ENCODE measurements around the gene TMIGD2. TPM values are rescaled to one million over a fixed set of nuclear protein-coding genes. Genes with fewer than 3 reads are reported as not detected.

TMIGD2 gene
- total RNA-seq, 6 donors from 2014 or later, result 0.30 to 1.9 (median 1.3) TPM; not detected in 1

DNA sequence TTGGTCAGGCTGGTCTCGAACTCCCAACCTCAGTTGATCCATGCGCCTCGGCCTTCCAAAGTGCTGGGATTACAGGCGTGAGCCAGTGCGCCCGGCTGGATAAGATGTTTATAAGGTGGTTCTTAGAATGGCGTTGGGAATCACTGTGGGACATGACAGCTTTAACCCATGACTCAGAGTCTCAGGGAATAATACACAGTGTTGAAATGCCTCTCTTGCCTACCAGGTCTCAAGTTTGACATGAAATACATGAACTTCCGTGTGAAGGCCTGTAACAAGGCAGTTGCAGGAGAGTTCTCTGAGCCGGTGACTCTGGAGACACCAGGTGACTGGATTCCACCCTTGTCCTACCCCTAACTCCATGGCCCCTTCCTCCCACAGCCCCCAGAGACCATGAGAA is 14.8 kb upstream of the TMIGD2 start:
- DNase-seq (no peak), ATAC-seq (ENCODE audit: low FRiP score in 2 of 2) (no peak)
- Histone ChIP-seq H3K27me3 (no peaks in the 10 kb centered on the region), H3K9me3 (no peaks in the 10 kb centered on the region), H3K4me1 (peaks cover 0 to 8% (median 4%) of the 10 kb centered on the region in 4 donors), H3K36me3 (no peaks in the 10 kb centered on the region), H3K27ac (no peak overlapping the region), H3K4me3 (no peak overlapping the region)
- WGBS, 2 donors, result 87 to 91% methylated on average over 9 of the region's 9 CpGs
- TF ChIP-seq, protein P1, sequence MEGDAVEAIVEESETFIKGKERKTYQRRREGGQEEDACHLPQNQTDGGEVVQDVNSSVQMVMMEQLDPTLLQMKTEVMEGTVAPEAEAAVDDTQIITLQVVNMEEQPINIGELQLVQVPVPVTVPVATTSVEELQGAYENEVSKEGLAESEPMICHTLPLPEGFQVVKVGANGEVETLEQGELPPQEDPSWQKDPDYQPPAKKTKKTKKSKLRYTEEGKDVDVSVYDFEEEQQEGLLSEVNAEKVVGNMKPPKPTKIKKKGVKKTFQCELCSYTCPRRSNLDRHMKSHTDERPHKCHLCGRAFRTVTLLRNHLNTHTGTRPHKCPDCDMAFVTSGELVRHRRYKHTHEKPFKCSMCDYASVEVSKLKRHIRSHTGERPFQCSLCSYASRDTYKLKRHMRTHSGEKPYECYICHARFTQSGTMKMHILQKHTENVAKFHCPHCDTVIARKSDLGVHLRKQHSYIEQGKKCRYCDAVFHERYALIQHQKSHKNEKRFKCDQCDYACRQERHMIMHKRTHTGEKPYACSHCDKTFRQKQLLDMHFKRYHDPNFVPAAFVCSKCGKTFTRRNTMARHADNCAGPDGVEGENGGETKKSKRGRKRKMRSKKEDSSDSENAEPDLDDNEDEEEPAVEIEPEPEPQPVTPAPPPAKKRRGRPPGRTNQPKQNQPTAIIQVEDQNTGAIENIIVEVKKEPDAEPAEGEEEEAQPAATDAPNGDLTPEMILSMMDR (IDR thresholded peaks at IDR 0.05), result no peak
- TF ChIP-seq POLR2A (IDR thresholded peaks at IDR 0.05) (no peak), EP300 (IDR thresholded peaks at IDR 0.05) (no peak), POLR2AphosphoS5 (IDR thresholded peaks at IDR 0.05) (no peak)

DNA sequence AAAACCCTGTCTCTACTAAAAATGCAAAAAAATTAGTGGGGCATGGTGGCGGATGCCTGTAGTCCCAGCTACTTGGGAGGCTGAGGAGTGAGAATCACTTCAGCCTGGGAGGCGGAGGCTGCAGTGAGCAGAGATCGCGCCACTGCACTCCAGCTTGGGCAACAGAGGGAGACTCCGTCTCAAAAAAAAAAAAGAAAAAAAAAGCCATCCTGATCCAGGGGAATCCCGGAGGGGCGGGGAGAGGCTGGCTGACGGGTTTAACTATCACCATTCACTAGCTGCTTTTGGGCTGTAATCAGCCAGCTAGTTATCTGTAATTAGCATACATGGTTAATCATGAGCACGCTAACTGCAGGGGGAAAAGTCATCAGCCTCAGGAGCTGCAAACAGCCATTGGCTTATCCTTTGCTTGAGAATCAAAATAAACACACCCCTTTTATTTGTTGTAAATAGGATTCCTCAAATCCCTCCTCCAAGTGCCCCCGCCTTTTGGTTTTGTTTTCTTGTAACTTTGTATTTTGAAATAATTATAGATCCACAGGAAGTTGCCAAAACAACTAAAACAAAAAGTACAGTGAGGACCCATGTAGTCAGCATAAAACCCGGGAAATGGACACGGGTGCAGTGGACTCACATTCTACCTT is 11.8 kb upstream of the TMIGD2 start:
- TF ChIP-seq EP300 (IDR thresholded peaks at IDR 0.05) (no peak), POLR2AphosphoS5 (IDR thresholded peaks at IDR 0.05) (no peak), POLR2A (IDR thresholded peaks at IDR 0.05) (no peak)
- TF ChIP-seq, protein P1 (IDR thresholded peaks at IDR 0.05), result no peak
- ATAC-seq (ENCODE audit: low FRiP score in 2 of 2) (no peak), DNase-seq (no peak)
- Histone ChIP-seq H3K27me3 (no peaks in the 10 kb centered on the region), H3K9me3 (no peaks in the 10 kb centered on the region), H3K36me3 (no peaks in the 10 kb centered on the region), H3K4me3 (no peak overlapping the region), H3K27ac (no peak overlapping the region), H3K4me1 (peaks cover 0 to 8% (median 4%) of the 10 kb centered on the region in 4 donors)
- WGBS, 2 donors, result 40 to 44% methylated on average over 12 of the region's 12 CpGs

DNA sequence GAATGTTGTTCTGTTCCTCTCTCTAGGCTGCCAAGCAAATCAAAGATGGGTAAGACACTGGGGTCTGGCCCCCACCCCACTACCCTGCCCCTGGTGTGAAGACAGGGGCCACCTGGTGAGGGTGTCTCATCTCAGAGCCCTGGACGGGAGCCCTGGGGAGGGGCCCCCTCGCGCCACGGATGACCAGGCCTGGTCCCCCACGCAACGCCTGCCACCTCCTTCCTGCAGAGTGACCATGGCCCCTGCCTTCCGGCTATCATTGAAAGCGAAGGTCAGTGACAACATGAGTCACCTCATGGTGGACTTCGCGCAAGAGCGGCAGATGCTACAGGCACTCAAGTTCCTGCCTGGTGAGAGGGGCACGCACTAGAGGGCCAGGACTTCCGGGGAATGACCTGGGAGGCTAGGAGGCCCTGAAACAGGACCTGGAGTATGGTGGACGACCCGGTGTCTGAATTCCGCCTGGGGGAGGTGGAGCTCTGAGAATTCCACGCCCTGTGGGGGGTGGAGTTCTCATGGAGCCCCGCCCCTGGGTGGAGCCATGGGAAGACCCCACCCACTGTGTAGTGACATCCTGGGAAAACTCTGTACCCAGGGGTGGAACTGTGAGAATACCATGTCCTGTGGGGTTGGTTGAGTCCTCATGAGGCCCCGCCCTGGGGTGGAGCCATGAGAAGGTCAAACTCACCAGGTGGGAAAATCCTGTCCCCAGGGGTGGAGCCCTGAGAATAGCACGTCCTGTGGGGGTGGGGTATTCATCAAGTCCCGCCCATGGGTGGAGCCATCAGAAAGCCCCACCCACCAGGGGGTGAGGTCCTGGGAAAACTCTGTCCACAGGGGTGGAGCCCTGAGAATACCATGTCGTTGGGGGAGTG is 8.3 kb upstream of the TMIGD2 start:
- peak in 1 of 2 donors; percentile 45 for ATAC-seq (ENCODE audit: low FRiP score in 2 of 2)
- Histone ChIP-seq H3K9me3 (no peaks in the 10 kb centered on the region), H3K27ac (no peak overlapping the region)

GRCh38 chr19:4305659-4306058 is 3.5 kb upstream of the TMIGD2 start:
- DNase-seq (no peak), ATAC-seq (ENCODE audit: low FRiP score in 2 of 2) (no peak)
- Histone ChIP-seq H3K4me1 (peaks cover 0 to 6% (median 5%) of the 10 kb centered on the region in 4 donors), H3K27me3 (peaks cover 0 to 14% (median 3%) of the 10 kb centered on the region in 4 donors), H3K4me3 (no peak overlapping the region), H3K9me3 (no peaks in the 10 kb centered on the region), H3K36me3 (no peaks in the 10 kb centered on the region), H3K27ac (no peak overlapping the region)
- WGBS, 2 donors, result 86 to 87% methylated on average over 16 of the region's 16 CpGs
- TF ChIP-seq POLR2AphosphoS5 (IDR thresholded peaks at IDR 0.05), result no peak
- TF ChIP-seq, protein P1 (IDR thresholded peaks at IDR 0.05), result no peak
- TF ChIP-seq EP300 (IDR thresholded peaks at IDR 0.05), result no peak
- no peak for TF ChIP-seq POLR2A (IDR thresholded peaks at IDR 0.05)

More for the DNA sequence above, 8.3 kb upstream of the TMIGD2 start:
- Histone ChIP-seq H3K27me3 (no peaks in the 10 kb centered on the region), H3K4me3 (no peak overlapping the region), H3K36me3 (no peaks in the 10 kb centered on the region), H3K4me1 (peaks cover 0 to 8% (median 4%) of the 10 kb centered on the region in 4 donors)
- WGBS, 2 donors, result 89 to 93% methylated on average over 17 to 18 of the region's 22 CpGs
- no peak for DNase-seq
- TF ChIP-seq POLR2A (IDR thresholded peaks at IDR 0.05), result no peak
- TF ChIP-seq, protein P1 (IDR thresholded peaks at IDR 0.05), result no peak
- no peak for TF ChIP-seq EP300 (IDR thresholded peaks at IDR 0.05)
- no peak for TF ChIP-seq POLR2AphosphoS5 (IDR thresholded peaks at IDR 0.05)
